Measurements from ENCODE around the gene BPIFB6.
"Not testable (repeated sequence)": the region's sequence is repeated elsewhere in the genome, so short reads cannot be mapped to it uniquely, and the experiment has no call there.

The BPIFB6 gene

DNA sequence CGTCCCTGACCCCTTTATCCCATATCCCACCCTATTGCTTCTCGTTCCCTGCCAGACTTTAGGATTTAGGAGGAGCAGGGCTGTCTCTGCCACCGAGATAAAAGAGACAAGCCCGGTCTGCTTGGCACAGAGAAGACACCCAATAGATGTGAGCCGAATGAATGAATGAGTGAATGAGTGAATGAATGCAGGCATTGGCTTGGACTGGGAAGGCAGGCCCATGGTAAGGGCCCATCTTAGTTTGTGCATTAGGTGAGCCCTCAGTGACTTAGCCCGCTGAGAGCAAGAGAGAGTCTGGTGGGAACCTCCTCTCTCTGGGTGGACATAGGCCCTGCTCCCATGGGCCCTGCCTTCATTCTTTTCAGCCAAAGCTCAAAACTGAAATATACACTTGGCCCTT is 879 bp upstream of the BPIFB6 start:
- no peak for DNase-seq (ENCODE audit: low spot score)

DNA sequence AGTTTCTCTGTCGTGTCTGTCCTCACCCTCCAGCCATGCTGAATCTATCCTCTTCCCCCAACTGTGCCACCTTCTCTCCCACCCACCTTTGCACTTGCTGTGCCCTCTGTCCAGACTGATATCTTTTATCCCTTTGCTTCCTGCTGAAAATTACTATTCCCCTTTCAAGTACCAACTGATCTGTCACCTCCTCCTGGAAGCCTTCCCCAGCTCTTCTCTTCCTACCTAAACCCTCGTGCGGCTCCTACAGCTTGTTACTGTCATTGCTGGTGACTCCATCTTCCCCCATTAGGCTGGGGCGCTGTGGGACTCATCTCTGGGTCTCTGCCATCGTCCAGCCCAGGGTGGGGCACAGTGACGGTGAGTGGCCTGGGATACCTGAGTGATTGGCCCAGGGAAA is 1.1 kb downstream of the BPIFB6 start:
- DNase-seq (ENCODE audit: low spot score) = no peak

DNA sequence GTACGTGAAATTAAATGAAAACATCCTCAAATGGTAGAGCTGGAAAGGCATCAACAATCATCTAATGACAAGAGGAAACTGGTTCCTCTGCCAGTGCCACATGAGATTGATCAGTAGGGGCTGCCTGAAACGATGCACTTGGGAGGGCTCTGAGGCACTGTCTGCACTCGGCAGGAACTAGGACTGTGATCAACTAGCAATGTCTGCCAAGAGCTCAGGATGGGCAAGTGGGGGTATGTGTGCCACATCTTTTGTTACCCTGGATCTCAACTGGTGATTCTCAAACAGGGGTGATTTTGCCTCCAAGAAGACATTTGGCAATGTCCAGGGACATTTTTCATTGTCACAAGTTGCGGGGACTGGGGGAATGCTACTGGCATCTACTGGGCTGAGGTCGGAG is 1.9 kb downstream of the BPIFB6 start:
- no peak for DNase-seq (ENCODE audit: low spot score)

DNA sequence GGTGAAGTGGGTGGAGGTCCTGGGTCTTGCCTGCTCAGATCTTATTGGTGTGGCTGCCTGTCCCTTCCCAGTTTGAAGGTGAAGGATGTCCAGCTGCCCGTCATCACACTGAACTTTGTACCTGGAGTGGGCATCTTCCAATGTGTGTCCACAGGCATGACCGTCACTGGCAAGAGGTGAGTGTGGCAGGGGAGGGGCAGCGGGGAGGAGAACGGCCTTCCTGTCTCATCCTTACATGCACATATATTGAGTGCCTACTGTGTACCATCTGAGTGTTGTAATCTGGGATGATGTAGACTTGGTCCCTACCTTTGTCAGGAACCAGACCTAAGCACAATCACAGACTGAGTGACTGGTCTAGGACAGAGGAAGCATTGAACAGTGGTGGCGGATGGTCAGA is 2.7 kb downstream of the BPIFB6 start:
- no peak for DNase-seq (ENCODE audit: low spot score)

DNA sequence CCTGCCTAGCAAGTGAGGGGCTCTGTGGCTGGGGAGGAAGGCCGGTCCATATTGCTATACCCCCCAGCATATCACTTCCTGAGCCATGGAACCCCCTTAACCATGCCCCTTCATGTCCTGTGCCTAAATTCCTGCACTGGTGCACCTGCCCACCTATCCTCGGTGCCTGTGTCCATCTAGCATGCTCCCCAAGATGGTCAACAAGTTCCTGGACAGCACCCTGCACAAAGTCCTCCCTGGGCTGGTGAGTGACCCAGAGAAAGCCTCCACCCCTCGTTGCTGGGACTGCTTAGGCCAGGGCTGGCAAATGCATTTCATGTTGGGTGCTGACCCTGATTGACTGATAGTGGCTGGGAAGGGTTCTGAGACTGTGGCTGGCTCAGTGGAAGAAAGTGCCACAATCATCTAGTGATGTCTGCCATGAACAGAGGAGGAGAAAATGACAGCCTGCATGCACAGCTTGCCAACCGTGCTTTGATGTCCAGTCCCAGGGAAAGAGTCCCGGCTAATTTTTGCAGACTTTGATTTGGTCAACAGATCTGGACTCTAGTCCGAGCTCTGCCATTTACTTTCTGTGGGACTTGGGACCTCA is 3.5 kb downstream of the BPIFB6 start:
- no peak for DNase-seq (ENCODE audit: low spot score)

DNA sequence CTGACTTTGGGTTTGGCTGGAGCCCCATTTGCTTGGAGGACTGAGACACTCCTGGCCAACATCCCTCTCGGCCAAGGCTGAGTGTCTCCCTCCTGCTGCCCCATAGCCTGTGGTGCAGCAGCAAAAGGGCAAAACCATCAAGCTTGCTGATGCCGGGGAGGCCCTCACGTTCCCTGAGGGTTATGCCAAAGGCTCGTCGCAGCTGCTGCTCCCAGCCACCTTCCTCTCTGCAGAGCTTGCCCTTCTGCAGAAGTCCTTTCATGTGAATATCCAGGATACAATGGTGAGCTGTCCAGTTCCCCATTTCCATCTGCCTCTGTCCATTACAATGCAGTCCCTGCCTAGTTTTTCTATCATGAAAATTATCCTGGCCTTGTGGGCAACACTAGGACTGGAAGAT is 6.0 kb downstream of the BPIFB6 start:
- DNase-seq (ENCODE audit: low spot score) = no peak

DNA sequence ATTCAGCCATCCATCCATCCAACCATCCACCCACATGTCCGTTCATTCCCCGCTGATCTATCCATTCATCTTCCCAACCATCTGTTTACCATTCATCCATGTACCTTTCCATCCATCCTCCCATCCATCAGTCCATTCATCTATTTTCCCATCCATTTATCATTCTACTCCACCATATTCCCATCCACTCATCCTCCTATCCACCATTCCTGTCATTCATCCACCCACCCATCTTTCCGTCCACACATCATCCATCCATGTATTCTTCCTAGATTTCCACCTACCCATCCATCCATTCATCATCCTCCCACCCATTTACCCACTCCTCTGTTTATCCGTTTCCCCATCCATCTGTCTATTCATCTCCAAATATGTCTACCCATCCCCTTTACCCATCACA is 6.8 kb downstream of the BPIFB6 start:
- no peak for DNase-seq (ENCODE audit: low spot score)

DNA sequence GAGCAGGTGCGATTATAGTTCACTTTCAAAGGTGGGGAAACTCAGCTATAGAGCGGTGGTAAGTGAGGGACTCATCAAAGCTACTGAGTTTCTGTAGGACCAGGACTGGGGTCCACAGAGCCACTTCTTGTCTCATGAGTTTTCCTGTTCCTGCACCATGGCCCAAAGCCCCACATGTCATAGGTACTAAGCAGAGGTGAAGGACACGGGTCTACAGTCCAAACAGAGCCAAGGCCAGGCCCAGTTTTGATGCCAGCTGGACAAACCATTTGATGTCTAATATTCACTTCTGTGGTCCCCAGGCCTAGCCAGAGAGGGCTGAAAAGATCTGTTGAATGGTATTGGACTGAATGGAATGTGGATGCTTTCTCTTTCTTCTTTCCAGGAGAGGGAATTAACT is 11.0 kb downstream of the BPIFB6 start:
- DNase-seq (ENCODE audit: low spot score) = no peak

DNA sequence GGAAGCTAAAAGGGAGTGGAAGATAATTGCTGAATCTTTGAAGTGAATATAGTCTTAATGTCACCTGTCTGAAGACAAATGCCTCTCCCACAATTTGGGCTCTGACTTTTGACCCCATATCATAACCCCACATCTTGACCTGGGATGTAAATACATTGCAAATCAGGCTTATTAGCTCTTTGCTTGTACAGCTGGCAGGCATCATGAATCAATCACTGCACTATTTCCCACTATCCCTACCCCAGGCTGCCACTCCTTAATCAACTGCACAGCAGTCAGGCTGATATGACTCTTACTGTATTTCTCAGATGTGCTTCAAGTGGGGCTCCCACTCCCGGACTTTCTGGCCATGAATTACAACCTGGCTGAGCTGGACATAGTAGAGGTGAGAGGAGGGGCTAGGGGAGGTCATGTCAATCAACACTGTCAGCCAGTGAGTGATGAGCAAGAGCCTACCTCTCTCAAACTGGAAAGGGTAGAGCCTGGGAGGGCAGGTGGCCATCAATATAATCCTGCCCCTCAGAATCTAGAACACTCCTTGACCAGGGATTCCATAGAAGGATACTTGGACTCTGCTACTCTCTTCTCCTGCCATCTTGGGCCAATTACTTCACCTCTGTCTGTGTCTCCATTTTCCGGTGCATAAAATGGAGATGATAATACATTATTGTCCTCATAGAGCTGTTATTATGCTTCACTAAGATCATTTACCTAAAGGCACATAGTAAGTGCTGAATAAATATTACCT is 11.7 kb downstream of the BPIFB6 start:
- DNase-seq (ENCODE audit: low spot score) = no peak

DNA sequence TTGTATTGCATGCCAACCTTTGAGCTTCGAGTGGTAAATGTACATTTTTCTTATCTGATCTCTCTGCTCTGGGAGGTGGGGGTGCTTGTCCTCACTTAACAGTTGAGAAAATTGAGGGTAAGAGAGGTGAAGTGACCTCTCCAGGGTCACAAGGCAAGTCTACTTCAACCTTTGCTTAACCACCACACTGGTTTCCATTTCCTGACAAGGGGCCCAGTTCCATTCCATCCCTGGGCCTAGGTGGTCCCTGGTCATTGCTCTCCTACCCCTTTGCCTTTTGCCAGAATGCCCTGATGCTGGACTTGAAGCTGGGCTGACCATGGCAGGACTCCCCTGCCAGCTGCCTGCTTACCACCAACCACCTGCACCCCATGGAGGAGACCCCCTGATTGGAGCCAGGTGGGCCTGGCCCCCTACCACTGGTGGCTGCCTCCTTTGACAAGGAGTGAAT is 12.3 kb downstream of the BPIFB6 start:
- no peak for DNase-seq (ENCODE audit: low spot score)

DNA sequence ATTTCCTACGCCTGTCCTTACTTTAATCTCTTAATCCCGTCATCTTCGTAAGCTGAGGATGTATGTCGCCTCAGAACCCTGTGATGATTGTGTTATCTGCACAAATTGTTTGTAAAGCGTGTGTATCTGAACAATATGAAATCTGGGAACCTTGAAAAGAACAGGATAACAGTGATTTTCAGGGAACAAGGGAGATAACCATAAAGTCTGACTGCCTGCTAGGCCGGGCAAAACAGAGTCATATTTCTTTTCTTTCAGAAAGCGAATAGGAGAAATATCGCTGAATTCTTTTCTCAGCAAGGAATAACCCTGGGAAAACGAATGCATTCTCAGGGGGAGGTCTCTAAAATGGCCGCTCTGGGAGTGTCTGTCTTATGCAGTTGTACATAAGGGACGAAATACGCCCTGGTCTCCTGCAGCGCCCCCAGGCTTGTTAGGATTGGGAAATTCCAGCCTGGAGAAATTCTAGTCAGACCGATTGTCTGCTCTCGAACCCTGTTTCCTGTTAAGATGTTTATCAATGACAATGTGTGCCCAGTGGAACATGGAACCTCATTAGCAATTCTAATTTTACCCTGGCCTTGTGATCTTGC is 13.8 kb downstream of the BPIFB6 start:
- not testable (repeated sequence) for DNase-seq (ENCODE audit: low spot score)

DNA sequence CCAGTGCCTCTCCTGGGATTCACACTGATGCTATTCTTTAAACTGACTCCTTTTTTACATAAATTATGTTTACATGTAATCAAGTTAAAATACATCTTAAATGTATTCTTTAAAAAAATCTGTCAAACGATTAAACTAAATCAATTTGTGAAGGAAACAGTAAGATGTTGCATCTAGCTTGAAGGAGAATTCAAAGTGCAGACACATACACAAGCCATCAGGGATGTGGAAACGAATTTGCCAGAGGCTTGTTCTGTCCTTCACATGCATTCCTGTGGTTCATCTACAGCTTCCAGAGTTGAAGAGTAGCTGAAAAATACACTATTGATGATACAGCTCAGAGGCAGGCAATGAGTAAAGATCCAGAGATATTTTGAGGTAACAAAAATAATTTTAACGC is 15.0 kb downstream of the BPIFB6 start:
- no peak for DNase-seq (ENCODE audit: low spot score)

DNA sequence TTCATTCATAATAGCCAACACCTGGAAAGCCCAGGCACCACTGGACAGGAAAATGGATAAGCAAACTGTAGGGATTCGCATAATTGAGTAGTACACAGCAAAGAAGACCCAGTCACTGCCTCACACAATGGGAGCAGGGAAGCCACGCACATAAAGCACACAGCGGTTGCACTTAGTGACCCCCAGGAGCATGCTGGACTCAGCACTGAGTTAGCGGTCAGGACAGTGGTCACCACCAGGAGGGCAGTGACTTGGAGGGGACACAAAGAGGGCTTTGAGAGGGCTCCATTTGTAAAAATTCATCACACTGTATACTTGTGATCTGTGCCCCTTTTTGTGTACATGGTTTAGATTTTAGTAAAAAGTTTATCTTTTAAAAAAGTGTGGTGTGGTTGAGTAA is 19.9 kb downstream of the BPIFB6 start:
- no peak for DNase-seq (ENCODE audit: low spot score)

DNA sequence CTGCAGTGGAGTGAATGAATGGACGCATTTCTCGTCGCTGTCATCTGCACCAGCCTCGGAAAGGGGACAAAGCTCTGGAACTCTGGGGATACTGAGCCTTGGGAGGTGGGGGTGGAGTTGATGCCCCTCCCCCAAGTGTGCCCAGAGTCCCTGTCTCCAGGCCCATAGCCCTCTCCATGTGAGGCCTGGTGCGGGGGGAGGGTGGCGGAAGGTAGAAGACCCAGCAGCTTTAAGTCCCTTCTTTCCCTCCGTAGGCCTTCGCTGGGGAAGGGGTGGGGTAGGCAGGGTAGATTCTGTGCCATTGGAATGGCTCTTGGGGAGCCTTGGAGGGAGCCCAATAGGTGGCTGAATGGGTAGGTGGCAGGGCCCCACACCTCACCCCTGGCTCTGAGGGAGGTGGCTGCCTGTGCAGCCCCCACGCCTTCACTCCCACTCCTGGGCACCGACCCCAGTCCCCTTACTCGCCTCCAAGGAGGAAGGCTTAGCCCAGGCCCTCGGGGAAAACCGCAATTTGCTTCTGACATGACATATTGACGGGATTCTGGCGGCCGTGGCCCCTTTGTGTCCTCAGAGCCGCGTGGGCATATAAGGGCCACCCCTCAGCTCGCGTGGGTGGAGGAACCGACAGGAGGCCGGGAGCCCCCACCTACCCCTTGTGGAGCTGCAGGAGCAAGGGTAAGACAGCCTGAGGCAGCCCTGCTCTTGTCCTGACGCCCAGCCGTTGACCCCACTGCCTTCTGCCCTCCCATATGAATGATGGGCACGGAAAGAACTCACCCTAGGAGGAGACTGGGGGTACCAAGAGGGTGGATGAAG is 22.1 kb downstream of the BPIFB6 start, which contains the start of gene BPIFB3:
Gene BPIFB3 (plus strand): TSS at position 613 of the 816 bp plus-strand sequence. CDS start 1,533 bp downstream, outside the sequence.
- DNase-seq (ENCODE audit: low spot score) = no peak

DNA sequence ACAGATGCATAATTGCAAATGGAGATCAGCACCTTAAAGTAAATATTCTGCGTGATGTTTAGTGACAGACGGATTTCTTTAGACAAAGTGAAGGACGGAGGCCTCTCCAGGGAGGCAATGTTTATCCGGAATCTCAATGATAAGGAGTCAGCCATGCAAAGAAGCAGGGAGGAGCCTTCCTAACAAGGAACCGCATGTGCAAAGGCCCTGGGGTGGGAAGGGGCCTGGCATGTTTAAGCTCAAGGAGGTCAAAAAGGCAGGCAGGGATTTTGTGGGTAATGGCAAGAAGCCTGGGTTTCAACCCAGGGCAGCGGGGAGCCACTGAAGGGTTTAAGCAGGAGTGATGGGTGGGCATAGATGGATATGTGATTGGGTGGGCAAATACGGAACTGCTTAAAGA is 22.9 kb downstream of the BPIFB6 start:
- DNase-seq (ENCODE audit: low spot score) = no peak

DNA sequence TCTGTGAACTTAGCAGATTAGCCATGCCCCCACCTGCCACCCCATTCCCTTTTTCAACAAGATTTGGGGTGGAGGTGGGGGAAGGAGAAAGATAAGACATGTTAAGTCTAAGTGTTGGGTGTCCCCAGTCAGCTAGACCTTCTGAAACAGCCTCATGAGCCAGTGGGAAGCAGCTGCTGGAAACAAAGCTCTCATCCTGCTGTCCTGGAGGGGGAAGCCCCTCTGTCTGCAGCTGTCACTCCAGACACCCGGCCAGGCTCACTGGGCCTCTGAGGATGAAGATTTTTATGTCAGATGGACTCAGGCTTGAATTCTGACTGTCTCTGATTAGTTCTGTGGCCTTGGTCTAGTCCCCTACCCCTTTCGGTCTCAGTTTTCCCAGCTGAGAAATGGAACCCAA is 23.3 kb downstream of the BPIFB6 start:
- DNase-seq (ENCODE audit: low spot score) = no peak

DNA sequence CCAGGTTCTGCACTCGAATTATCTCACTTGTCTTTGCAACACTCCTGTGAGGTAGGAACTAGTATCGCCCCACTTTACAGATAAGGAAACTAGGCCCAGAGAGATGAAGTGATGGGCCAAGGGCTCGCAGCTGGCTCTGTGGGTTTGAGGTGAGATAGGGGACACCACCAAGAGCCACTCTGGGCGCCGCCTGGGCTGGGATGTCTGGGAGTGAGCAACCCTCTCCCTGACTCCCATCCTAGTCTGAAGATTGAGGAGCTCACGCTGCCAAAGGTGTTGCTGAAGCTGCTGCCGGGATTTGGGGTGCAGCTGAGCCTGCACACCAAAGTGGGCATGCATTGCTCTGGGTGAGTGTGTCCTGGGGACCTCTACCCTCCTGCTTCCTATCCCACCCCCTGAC is 27.7 kb downstream of the BPIFB6 start:
- no peak for DNase-seq (ENCODE audit: low spot score)

DNA sequence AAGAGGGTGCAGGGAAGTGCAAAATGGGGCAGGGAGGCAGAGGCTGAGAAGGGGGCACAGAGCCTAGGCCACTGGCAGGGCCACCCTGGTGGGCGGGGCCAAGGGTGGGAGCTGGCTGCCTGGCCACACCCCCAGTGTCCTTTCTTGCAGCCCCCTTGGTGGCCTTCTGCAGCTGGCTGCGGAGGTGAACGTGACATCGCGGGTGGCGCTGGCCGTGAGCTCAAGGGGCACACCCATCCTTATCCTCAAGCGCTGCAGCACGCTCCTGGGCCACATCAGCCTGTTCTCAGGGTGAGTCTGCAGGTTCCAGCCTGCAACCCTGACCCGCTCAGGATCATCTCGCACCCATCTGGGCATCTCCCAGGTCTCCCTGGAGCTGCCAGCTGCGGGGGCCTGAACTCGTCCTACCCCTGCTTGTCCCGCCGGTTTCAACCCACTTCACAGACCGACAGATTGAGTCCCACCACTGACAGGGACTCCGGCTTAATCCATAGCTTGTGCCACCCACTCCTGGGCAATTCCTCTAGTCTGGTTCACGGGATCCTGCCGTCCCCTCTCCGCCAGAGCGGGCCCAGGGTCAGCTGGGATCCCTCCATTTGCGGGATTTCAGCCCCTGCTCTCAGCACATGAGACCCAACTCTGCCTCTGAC is 28.4 kb downstream of the BPIFB6 start:
- DNase-seq (ENCODE audit: low spot score) = no peak

DNA sequence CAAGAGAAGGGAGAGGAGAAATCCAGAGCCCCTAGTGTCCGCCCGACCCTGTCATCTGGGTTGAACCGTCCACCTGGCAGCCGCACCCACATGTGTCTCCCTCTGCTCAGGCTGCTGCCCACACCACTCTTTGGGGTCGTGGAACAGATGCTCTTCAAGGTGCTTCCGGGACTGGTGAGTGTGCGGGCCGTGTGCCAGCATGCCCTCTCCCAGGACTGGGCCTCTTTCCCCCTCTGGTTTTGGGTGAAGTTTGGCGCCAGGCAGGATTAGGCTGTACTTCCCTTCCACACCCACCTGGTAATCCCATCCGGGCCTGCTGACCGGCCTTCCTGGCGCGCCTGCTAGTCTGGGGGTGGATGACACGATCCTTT is 30.2 kb downstream of the BPIFB6 start:
- DNase-seq (ENCODE audit: low spot score) = no peak

DNA sequence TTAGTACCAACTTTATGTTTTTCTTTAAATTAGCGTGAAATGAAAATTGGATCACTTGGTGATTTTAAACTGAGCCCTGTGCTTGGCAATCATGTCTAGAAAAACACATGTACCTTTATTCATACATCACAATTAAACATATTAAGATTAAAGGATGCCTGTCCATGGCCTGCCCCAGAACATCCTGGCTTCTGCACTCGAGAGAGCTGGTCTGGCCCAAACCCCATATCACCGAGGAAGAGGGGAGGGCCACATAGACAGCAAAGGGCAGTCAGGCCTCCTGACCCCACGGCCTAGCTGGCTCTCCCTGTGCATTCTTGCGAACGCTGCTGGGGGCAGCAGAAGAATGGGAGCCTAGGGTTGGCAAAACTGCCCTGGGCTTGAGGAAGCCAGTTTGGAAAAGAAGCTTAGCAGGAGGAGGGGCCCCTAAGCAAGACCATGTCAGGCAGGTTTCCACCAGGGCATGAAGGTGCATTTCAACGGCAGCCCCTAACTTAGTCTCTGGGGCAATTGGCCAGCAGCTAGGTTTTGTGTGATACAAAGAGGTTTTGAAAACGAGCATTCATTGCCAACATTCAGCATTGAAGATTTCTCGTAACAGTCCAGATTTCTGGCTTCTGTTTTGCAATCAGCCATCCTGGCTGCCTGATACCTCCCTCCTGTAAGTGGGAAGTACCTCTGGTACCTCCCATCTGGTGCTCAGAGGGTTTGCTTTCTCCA is 30.8 kb downstream of the BPIFB6 start:
- DNase-seq (ENCODE audit: low spot score) = no peak

DNA sequence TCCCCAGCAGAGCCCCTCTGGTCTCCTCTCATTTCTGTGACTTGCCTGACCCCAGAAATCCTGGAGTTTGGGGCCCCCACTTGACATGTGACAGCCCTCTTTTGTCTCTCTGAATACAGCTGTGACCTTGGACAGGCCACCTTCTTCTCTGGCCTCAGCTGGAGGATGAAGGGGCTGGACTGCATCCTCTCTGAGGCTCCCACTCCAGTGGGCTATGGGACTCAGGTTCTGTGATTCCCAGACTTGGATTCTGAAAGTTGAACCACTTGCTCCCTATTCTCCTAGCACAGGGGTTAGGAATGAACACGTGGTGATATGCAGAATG is 31.3 kb downstream of the BPIFB6 start:
- no peak for DNase-seq (ENCODE audit: low spot score)

DNA sequence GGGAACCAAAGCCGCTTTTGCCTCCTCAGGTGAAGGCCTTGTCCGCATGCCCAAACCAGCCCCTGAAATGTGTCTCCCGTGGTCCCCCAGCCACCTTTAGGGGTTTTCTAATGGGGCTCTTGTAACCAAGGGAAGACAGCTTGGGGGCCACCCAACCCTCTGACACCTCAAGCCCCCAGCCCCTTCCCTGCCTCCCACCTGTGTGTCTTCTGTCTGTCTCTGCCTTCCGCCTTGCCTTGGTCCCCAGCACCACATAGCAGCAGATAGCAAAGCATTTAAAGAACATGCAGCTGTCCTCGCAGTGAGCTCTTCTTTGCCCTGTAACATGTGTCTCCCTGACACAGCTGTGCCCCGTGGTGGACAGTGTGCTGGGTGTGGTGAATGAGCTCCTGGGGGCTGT is 31.8 kb downstream of the BPIFB6 start:
- DNase-seq (ENCODE audit: low spot score) = no peak
